WTC11 (cell line): Measurements from ENCODE around the gene CTSO.

Experiments used
- CBFB ChIP-seq: sonication (generic); formaldehyde crosslinking; IDR thresholded peaks from 2 replicates; pipeline ENCODE4 v1.8.1; 2022; ENCODE audit warnings: mild to moderate bottlenecking, low read depth, missing genetic modification reagents
- CREB1 ChIP-seq: sonication (generic); formaldehyde crosslinking; IDR thresholded peaks from 2 replicates; pipeline ENCODE4 v1.8.0; 2023; ENCODE audit warnings: mild to moderate bottlenecking, missing genetic modification reagents
- NR1H2 ChIP-seq: sonication (generic); formaldehyde crosslinking; IDR thresholded peaks from 2 replicates; pipeline ENCODE4 v1.9.0; 2021; ENCODE audit warnings: mild to moderate bottlenecking, moderate library complexity, missing genetic modification reagents
- RORB ChIP-seq: fragments of 250-450 bp; sonication (Bioruptor Pico); IDR thresholded peaks from 2 replicates; pipeline ENCODE4 v1.9.0; 2021; ENCODE audit warnings: mild to moderate bottlenecking
- SOX15 ChIP-seq: fragments of 250-450 bp; sonication (Bioruptor Pico); IDR thresholded peaks from 2 replicates; pipeline ENCODE4 v1.9.0; 2021; ENCODE audit warnings: mild to moderate bottlenecking
- SP1 ChIP-seq: sonication (generic); formaldehyde crosslinking; conservative IDR thresholded peaks from 2 replicates; pipeline ENCODE4 v1.8.1; 2022; ENCODE audit warnings: missing genetic modification reagents
- TEAD4 ChIP-seq: sonication (generic); formaldehyde crosslinking; IDR thresholded peaks from 2 replicates; pipeline ENCODE4 v1.8.0; 2022; ENCODE audit warnings: mild to moderate bottlenecking, missing genetic modification reagents
- ZNF232 ChIP-seq: sonication (generic); formaldehyde crosslinking; IDR thresholded peaks from 2 replicates; pipeline ENCODE4 v1.8.0; 2022; ENCODE audit warnings: mild to moderate bottlenecking, missing genetic modification reagents
- TF ChIP-seq, protein P1 (sequence below): fragments of 200-600 bp; IDR thresholded peaks from 2 replicates; pipeline ENCODE4 v1.8.0; 2022; ENCODE audit warnings: antibody characterized with exemption
- TF ChIP-seq, protein P2 (sequence below): sonication (generic); formaldehyde crosslinking; IDR thresholded peaks from 2 replicates; pipeline ENCODE4 v1.8.1; 2023; ENCODE audit warnings: mild to moderate bottlenecking, missing genetic modification reagents, moderate library complexity
- TF ChIP-seq, protein P3 (sequence below): sonication (generic); formaldehyde crosslinking; IDR thresholded peaks from 2 replicates; pipeline ENCODE4 v1.8.1; 2023; ENCODE audit warnings: mild to moderate bottlenecking, missing genetic modification reagents
- TF ChIP-seq, protein P4 (sequence below): sonication (generic); formaldehyde crosslinking; conservative IDR thresholded peaks from 2 replicates; pipeline ENCODE4 v1.8.1; 2022; ENCODE audit warnings: mild to moderate bottlenecking, missing genetic modification reagents
- TF ChIP-seq, protein P5 (sequence below): sonication (generic); formaldehyde crosslinking; IDR thresholded peaks from 2 replicates; pipeline ENCODE4 v1.8.0; 2022; ENCODE audit warnings: missing genetic modification reagents

DNA sequence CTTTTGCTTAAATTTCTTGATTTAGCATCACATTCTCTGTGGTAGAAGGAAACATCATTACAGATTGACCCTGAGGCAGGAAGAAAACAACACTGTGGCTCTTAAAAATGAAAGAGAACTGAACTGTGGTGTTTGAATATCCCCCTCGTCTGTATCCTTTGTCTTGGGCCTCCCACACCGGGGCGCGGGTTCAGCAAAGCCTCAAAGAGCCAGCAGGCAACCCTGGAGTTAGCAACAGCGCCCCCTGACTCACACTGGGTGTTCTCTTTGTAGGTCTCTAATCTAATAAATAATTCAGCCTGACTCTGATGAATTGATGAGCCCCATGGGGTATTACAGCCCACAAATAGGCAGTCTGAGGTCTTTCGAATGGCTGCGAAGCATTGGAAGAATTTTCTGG lies 46.1 kb upstream of the CTSO start:
- TF ChIP-seq, protein P1, sequence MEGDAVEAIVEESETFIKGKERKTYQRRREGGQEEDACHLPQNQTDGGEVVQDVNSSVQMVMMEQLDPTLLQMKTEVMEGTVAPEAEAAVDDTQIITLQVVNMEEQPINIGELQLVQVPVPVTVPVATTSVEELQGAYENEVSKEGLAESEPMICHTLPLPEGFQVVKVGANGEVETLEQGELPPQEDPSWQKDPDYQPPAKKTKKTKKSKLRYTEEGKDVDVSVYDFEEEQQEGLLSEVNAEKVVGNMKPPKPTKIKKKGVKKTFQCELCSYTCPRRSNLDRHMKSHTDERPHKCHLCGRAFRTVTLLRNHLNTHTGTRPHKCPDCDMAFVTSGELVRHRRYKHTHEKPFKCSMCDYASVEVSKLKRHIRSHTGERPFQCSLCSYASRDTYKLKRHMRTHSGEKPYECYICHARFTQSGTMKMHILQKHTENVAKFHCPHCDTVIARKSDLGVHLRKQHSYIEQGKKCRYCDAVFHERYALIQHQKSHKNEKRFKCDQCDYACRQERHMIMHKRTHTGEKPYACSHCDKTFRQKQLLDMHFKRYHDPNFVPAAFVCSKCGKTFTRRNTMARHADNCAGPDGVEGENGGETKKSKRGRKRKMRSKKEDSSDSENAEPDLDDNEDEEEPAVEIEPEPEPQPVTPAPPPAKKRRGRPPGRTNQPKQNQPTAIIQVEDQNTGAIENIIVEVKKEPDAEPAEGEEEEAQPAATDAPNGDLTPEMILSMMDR, result peak; percentile 51; the same call in 1 of the 2 replicates
- TF ChIP-seq SOX15 (CRISPR knock-in tag), result no peak
- no peak for TF ChIP-seq ZNF232 (CRISPR knock-in tag)
- no peak for TF ChIP-seq TEAD4 (CRISPR knock-in tag)
- TF ChIP-seq, protein P2, sequence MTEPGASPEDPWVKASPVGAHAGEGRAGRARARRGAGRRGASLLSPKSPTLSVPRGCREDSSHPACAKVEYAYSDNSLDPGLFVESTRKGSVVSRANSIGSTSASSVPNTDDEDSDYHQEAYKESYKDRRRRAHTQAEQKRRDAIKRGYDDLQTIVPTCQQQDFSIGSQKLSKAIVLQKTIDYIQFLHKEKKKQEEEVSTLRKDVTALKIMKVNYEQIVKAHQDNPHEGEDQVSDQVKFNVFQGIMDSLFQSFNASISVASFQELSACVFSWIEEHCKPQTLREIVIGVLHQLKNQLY (CRISPR knock-in tag), result no peak
- 0 out of 2 replicates have a peak, but pooled peaks have one; percentile 27 for TF ChIP-seq CREB1 (CRISPR knock-in tag)
- no peak for TF ChIP-seq RORB (CRISPR knock-in tag)
- TF ChIP-seq, protein P3, sequence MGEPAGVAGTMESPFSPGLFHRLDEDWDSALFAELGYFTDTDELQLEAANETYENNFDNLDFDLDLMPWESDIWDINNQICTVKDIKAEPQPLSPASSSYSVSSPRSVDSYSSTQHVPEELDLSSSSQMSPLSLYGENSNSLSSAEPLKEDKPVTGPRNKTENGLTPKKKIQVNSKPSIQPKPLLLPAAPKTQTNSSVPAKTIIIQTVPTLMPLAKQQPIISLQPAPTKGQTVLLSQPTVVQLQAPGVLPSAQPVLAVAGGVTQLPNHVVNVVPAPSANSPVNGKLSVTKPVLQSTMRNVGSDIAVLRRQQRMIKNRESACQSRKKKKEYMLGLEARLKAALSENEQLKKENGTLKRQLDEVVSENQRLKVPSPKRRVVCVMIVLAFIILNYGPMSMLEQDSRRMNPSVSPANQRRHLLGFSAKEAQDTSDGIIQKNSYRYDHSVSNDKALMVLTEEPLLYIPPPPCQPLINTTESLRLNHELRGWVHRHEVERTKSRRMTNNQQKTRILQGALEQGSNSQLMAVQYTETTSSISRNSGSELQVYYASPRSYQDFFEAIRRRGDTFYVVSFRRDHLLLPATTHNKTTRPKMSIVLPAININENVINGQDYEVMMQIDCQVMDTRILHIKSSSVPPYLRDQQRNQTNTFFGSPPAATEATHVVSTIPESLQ (CRISPR knock-in tag), result no peak
- TF ChIP-seq, protein P4, sequence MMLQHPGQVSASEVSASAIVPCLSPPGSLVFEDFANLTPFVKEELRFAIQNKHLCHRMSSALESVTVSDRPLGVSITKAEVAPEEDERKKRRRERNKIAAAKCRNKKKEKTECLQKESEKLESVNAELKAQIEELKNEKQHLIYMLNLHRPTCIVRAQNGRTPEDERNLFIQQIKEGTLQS (CRISPR knock-in tag), result no peak
- TF ChIP-seq, protein P5, sequence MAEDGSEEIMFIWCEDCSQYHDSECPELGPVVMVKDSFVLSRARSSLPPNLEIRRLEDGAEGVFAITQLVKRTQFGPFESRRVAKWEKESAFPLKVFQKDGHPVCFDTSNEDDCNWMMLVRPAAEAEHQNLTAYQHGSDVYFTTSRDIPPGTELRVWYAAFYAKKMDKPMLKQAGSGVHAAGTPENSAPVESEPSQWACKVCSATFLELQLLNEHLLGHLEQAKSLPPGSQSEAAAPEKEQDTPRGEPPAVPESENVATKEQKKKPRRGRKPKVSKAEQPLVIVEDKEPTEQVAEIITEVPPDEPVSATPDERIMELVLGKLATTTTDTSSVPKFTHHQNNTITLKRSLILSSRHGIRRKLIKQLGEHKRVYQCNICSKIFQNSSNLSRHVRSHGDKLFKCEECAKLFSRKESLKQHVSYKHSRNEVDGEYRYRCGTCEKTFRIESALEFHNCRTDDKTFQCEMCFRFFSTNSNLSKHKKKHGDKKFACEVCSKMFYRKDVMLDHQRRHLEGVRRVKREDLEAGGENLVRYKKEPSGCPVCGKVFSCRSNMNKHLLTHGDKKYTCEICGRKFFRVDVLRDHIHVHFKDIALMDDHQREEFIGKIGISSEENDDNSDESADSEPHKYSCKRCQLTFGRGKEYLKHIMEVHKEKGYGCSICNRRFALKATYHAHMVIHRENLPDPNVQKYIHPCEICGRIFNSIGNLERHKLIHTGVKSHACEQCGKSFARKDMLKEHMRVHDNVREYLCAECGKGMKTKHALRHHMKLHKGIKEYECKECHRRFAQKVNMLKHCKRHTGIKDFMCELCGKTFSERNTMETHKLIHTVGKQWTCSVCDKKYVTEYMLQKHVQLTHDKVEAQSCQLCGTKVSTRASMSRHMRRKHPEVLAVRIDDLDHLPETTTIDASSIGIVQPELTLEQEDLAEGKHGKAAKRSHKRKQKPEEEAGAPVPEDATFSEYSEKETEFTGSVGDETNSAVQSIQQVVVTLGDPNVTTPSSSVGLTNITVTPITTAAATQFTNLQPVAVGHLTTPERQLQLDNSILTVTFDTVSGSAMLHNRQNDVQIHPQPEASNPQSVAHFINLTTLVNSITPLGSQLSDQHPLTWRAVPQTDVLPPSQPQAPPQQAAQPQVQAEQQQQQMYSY (CRISPR knock-in tag), result no peak
- TF ChIP-seq CBFB, result no peak
- no peak for TF ChIP-seq NR1H2 (CRISPR knock-in tag)
- no peak for TF ChIP-seq SP1 (CRISPR knock-in tag)
